Stomach (tissue), 4 donors: ENCODE results near the gene KIFAP3.

Source experiments
- EP300 ChIP-seq: sonication (generic); formaldehyde crosslinking; IDR thresholded peaks from one replicate; pipeline ENCODE4 v1.6.1; 2017; ENCODE audit warnings: antibody characterized with exemption
- POLR2A ChIP-seq, 4 donors: fragments of 450-650 bp; IDR thresholded peaks; one replicate each; pipeline ENCODE4 v1.6.1; 2016; ENCODE audit warnings: antibody characterized with exemption in 4 of 4, control low read depth in 2 of 4, mild to moderate bottlenecking in 1 of 4, moderate library complexity in 1 of 4
- POLR2AphosphoS5 ChIP-seq, 3 donors: sonication (generic); formaldehyde crosslinking; IDR thresholded peaks; one replicate each; pipeline ENCODE4 v1.6.1; 2016; ENCODE audit warnings: antibody characterized with exemption in 3 of 3
- TF ChIP-seq, protein P1 (sequence below), 7 experiments: fragments of 450-650 bp in 4 of 7; fragments of 200-600 bp in 3 of 7; sonication (generic) in 3 of 7; IDR thresholded peaks; one replicate each; pipeline ENCODE4 v1.5.1; 2016 to 2019; ENCODE audit warnings: antibody characterized with exemption in 7 of 7, control low read depth in 2 of 7, mild to moderate bottlenecking in 1 of 7

- TF ChIP-seq, protein P1, sequence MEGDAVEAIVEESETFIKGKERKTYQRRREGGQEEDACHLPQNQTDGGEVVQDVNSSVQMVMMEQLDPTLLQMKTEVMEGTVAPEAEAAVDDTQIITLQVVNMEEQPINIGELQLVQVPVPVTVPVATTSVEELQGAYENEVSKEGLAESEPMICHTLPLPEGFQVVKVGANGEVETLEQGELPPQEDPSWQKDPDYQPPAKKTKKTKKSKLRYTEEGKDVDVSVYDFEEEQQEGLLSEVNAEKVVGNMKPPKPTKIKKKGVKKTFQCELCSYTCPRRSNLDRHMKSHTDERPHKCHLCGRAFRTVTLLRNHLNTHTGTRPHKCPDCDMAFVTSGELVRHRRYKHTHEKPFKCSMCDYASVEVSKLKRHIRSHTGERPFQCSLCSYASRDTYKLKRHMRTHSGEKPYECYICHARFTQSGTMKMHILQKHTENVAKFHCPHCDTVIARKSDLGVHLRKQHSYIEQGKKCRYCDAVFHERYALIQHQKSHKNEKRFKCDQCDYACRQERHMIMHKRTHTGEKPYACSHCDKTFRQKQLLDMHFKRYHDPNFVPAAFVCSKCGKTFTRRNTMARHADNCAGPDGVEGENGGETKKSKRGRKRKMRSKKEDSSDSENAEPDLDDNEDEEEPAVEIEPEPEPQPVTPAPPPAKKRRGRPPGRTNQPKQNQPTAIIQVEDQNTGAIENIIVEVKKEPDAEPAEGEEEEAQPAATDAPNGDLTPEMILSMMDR (IDR thresholded peaks at IDR 0.05) = no peak
- TF ChIP-seq EP300 = no peak
- TF ChIP-seq POLR2A (IDR thresholded peaks at IDR 0.05) = no peak
- no peak for TF ChIP-seq POLR2AphosphoS5 (IDR thresholded peaks at IDR 0.05)
Measured at GRCh38 chr1:169892927-169893644, 181.4 kb downstream of the KIFAP3 start.
